Measurements from ENCODE around the gene ELAVL2. TPM values are rescaled to one million over a fixed set of nuclear protein-coding genes. Genes with fewer than 3 reads are reported as not detected.
A peak's percentile ranks its signal among the peaks of the same experiment; 100 is the strongest.

The ELAVL2 gene
- polyA plus RNA-seq, 4 donors: 3.3 to 9.7 (median 4.4) TPM

GRCh38 chr9:23774266-23774665 is 51.8 kb downstream of the ELAVL2 start:
- DNase-seq (ENCODE audit: low read depth in 4 of 4, low spot score in 3 of 4): no peak

GRCh38 chr9:23772385-23772783 is 53.7 kb downstream of the ELAVL2 start:
- DNase-seq (ENCODE audit: low read depth in 4 of 4, low spot score in 3 of 4): no peak

- no peak for DNase-seq (ENCODE audit: low read depth in 4 of 4, low spot score in 3 of 4)
Observed at GRCh38 chr9:23771746-23772384, 54.2 kb downstream of the ELAVL2 start.

GRCh38 chr9:23769307-23769935 is 56.6 kb downstream of the ELAVL2 start:
- no peak for DNase-seq (ENCODE audit: low read depth in 4 of 4, low spot score in 3 of 4)

- no peak for DNase-seq (ENCODE audit: low read depth in 4 of 4, low spot score in 3 of 4)
Observed at GRCh38 chr9:23768861-23769260, 57.2 kb downstream of the ELAVL2 start.

- DNase-seq (ENCODE audit: low read depth in 4 of 4, low spot score in 3 of 4): no peak
Observed at GRCh38 chr9:23766613-23767012, 59.4 kb downstream of the ELAVL2 start.

GRCh38 chr9:23765561-23765960 is 60.5 kb downstream of the ELAVL2 start:
- no peak for DNase-seq (ENCODE audit: low read depth in 4 of 4, low spot score in 3 of 4)

- no peak for DNase-seq (ENCODE audit: low read depth in 4 of 4, low spot score in 3 of 4)
Observed at GRCh38 chr9:23764219-23764618, 61.8 kb downstream of the ELAVL2 start.

GRCh38 chr9:23754551-23754950 is 71.5 kb downstream of the ELAVL2 start:
- no peak for DNase-seq (ENCODE audit: low read depth in 4 of 4, low spot score in 3 of 4)

GRCh38 chr9:23752859-23753258 is 73.2 kb downstream of the ELAVL2 start:
- no peak for DNase-seq (ENCODE audit: low read depth in 4 of 4, low spot score in 3 of 4)

GRCh38 chr9:23751633-23752032 is 74.4 kb downstream of the ELAVL2 start:
- DNase-seq (ENCODE audit: low read depth in 4 of 4, low spot score in 3 of 4): no peak

- DNase-seq (ENCODE audit: low read depth in 4 of 4, low spot score in 3 of 4): no peak
Observed at GRCh38 chr9:23750808-23751207, 75.2 kb downstream of the ELAVL2 start.

- no peak for DNase-seq (ENCODE audit: low read depth in 4 of 4, low spot score in 3 of 4)
Observed at GRCh38 chr9:23747088-23748075, 78.7 kb downstream of the ELAVL2 start.

- no peak for DNase-seq (ENCODE audit: low read depth in 4 of 4, low spot score in 3 of 4)
Observed at GRCh38 chr9:23746317-23746716, 79.7 kb downstream of the ELAVL2 start.

- no peak for DNase-seq (ENCODE audit: low read depth in 4 of 4, low spot score in 3 of 4)
Observed at GRCh38 chr9:23743036-23743435, 83.0 kb downstream of the ELAVL2 start.

GRCh38 chr9:23741351-23741750 is 84.7 kb downstream of the ELAVL2 start:
- no peak for DNase-seq (ENCODE audit: low read depth in 4 of 4, low spot score in 3 of 4)

GRCh38 chr9:23740531-23740930 is 85.5 kb downstream of the ELAVL2 start:
- DNase-seq (ENCODE audit: low read depth in 4 of 4, low spot score in 3 of 4): no peak

- DNase-seq (ENCODE audit: low read depth in 4 of 4, low spot score in 3 of 4): no peak
Observed at GRCh38 chr9:23739753-23740152, 86.3 kb downstream of the ELAVL2 start.

- DNase-seq (ENCODE audit: low read depth in 4 of 4, low spot score in 3 of 4): no peak
Observed at GRCh38 chr9:23736293-23736692, 89.7 kb downstream of the ELAVL2 start.

- no peak for DNase-seq (ENCODE audit: low read depth in 4 of 4, low spot score in 3 of 4)
Observed at GRCh38 chr9:23733495-23734078, 92.5 kb downstream of the ELAVL2 start.

GRCh38 chr9:23731353-23731752 is 94.7 kb downstream of the ELAVL2 start:
- peak in 3 of 4 donors; percentile 18 to 42 (median 28) for DNase-seq (ENCODE audit: low read depth in 4 of 4, low spot score in 3 of 4)

Data from left renal pelvis (tissue), 4 donors.